Transverse colon (tissue), 4 donors: ENCODE data around the gene NAA15. TPM values are rescaled to one million over a fixed set of nuclear protein-coding genes. Genes with fewer than 3 reads are reported as not detected.
"Not testable (repeated sequence)": the region's sequence is repeated elsewhere in the genome, so short reads cannot be mapped to it uniquely, and the experiment has no call there.

Experiments
- DNase-seq: peaks from one replicate; pipeline ENCODE4 v3.0.0-alpha.2; 2019
- H3K27ac ChIP-seq, 4 donors: fragments of 200-600 bp; sonication (generic); 2 replicates each; pipeline ENCODE4 v1.5.1; 2016 to 2018; ENCODE audit warnings: inconsistent platforms in 4 of 4
- H3K27me3 ChIP-seq: fragments of 200-600 bp; sonication (generic); 2 replicates; pipeline ENCODE4 v1.5.1; 2017; ENCODE audit warnings: inconsistent platforms
- H3K36me3 ChIP-seq, 4 donors: fragments of 200-600 bp; sonication (generic); 2 replicates each; pipeline ENCODE4 v1.5.1; 2017 to 2019; ENCODE audit warnings: inconsistent platforms in 4 of 4
- H3K4me1 ChIP-seq, 4 donors: fragments of 200-600 bp; sonication (generic); 2 replicates each; pipeline ENCODE4 v1.5.1; 2017 to 2020; ENCODE audit warnings: inconsistent platforms in 4 of 4
- H3K4me3 ChIP-seq, 4 donors: fragments of 200-600 bp; sonication (generic); 1 replicate in 1 of 4; 2 replicates in 3 of 4; pipeline versions ENCODE4 v1.5.1 to v1.6.1; 2017 to 2019; ENCODE audit warnings: inconsistent platforms in 4 of 4
- H3K9me3 ChIP-seq, 2 donors: fragments of 200-600 bp; sonication (generic); 2 replicates each; pipeline ENCODE4 v1.5.1; 2017 to 2019; ENCODE audit warnings: inconsistent platforms in 2 of 2
- CTCF ChIP-seq, 5 experiments: fragments of 200-600 bp in 3 of 5; fragments of 450-650 bp in 2 of 5; sonication (generic) in 3 of 5; IDR thresholded peaks; 1 replicate in 2 of 5; 2 replicates in 3 of 5; pipeline ENCODE4 v1.5.1; 2016 to 2017; ENCODE audit warnings: antibody characterized with exemption in 5 of 5, inconsistent platforms in 3 of 5, mild to moderate bottlenecking in 2 of 5, moderate library complexity in 1 of 5
- EP300 ChIP-seq: sonication (generic); formaldehyde crosslinking; IDR thresholded peaks from one replicate; pipeline ENCODE4 v1.6.1; 2017; ENCODE audit warnings: antibody characterized with exemption, low read depth
- POLR2A ChIP-seq: fragments of 450-650 bp; IDR thresholded peaks from one replicate; pipeline ENCODE4 v1.6.1; 2016; ENCODE audit warnings: antibody characterized with exemption, mild to moderate bottlenecking, moderate library complexity
- POLR2AphosphoS5 ChIP-seq, 3 donors: sonication (generic); formaldehyde crosslinking; IDR thresholded peaks; one replicate each; pipeline ENCODE4 v1.6.1; 2016; ENCODE audit warnings: antibody characterized with exemption in 3 of 3
- WGBS, 2 donors: methylation state at CpG; one replicate each; pipeline ENCODE4 v1.1.5; 2018; ENCODE audit warnings: low coverage in 1 of 2; 5-methylcytosine and 5-hydroxymethylcytosine counted together
- in situ Hi-C, 4 donors: fragments of 200-750 bp; cut with MboI; loops; one replicate each; pipeline versions ENCODE4 v1.15.0 to v1.15.1; 2017; ENCODE audit warnings: low sequenced_read_pairs in 3 of 4, low pct_ligation_motif_present in 1 of 4, low pct_unique_long_range_greater_than_20kb in 1 of 4
- intact Hi-C: fragments of 100-400 bp; cut with DNase I; formaldehyde crosslinking; loops from one replicate; pipeline ENCODE4 v1.15.1; 2023; ENCODE audit warnings: low total_unique reads
- total RNA-seq, 4 donors: library from RNA; depleted of rRNA; stranded (reverse); fragments of >200 nt; gene quantifications; one replicate each; pipeline ENCODE4 v1.1.0, GENCODE V29; 2016

NAA15 gene
- total RNA-seq, 4 donors from 2014 or later = 5.0 to 23.7 (median 10.1) TPM

- Histone ChIP-seq H3K4me3 (no peak overlapping the region), H3K27me3 (no peaks in the 10 kb centered on the region), H3K27ac (no peak overlapping the region), H3K36me3 (no peaks in the 10 kb centered on the region), H3K4me1 (peaks cover 15 to 40% (median 17%) of the 10 kb centered on the region in 4 donors), H3K9me3 (no peaks in the 10 kb centered on the region)
- no peak for TF ChIP-seq EP300
- TF ChIP-seq CTCF (IDR thresholded peaks at IDR 0.05) = no peak
- TF ChIP-seq POLR2A = no peak
- no peak for TF ChIP-seq POLR2AphosphoS5 (IDR thresholded peaks at IDR 0.05)
- in situ Hi-C loops (no loop called here), intact Hi-C loops (no loop called here)
- no peak for DNase-seq
- WGBS, 2 donors = 100% methylated on average over 1 of the region's 1 CpG; no CpG with 5 or more reads in 1 of the 2 donors
These were observed 157.2 kb downstream of the NAA15 start for GRCh38 chr4:139458543-139458942.

- Histone ChIP-seq H3K9me3 (no peaks in the 10 kb centered on the region), H3K27ac (no peak overlapping the region), H3K4me1 (peaks cover 15 to 40% (median 17%) of the 10 kb centered on the region in 4 donors), H3K27me3 (no peaks in the 10 kb centered on the region), H3K4me3 (no peak overlapping the region), H3K36me3 (no peaks in the 10 kb centered on the region)
- TF ChIP-seq EP300 (no peak), POLR2AphosphoS5 (IDR thresholded peaks at IDR 0.05) (no peak), POLR2A (no peak), CTCF (IDR thresholded peaks at IDR 0.05) (no peak)
- intact Hi-C loops (no loop called here), in situ Hi-C loops (no loop called here)
- DNase-seq = no peak
- WGBS, 2 donors = 79 to 80% methylated on average over 2 to 3 of the region's 3 CpGs
These were observed 157.7 kb downstream of the NAA15 start for GRCh38 chr4:139458999-139459398.

GRCh38 chr4:139460565-139460964, 159.3 kb downstream of the NAA15 start:
- Histone ChIP-seq H3K27me3 (no peaks in the 10 kb centered on the region), H3K27ac (no peak overlapping the region), H3K36me3 (no peaks in the 10 kb centered on the region), H3K9me3 (no peaks in the 10 kb centered on the region), H3K4me3 (no peak overlapping the region), H3K4me1 (peaks cover 8 to 30% (median 9%) of the 10 kb centered on the region in 4 donors)
- no peak for DNase-seq
- WGBS, 2 donors = 89 to 97% methylated on average over 3 of the region's 3 CpGs
- TF ChIP-seq POLR2AphosphoS5 (IDR thresholded peaks at IDR 0.05) (no peak), POLR2A (no peak), CTCF (IDR thresholded peaks at IDR 0.05) (no peak), EP300 (no peak)
- intact Hi-C loops (no loop called here), in situ Hi-C loops (no loop called here)

- 82 to 100% methylated on average over 2 to 5 of the region's 5 CpGs for WGBS, 2 donors
- Histone ChIP-seq H3K27me3 (no peaks in the 10 kb centered on the region), H3K4me3 (no peak overlapping the region), H3K9me3 (no peaks in the 10 kb centered on the region), H3K36me3 (no peaks in the 10 kb centered on the region), H3K4me1 (peaks cover 3 to 24% (median 4%) of the 10 kb centered on the region in 4 donors), H3K27ac (no peak overlapping the region)
- DNase-seq = no peak
- TF ChIP-seq POLR2AphosphoS5 (IDR thresholded peaks at IDR 0.05) (no peak), POLR2A (no peak), EP300 (no peak), CTCF (IDR thresholded peaks at IDR 0.05) (no peak)
- in situ Hi-C loops (no loop called here), intact Hi-C loops (no loop called here)
These were observed 159.8 kb downstream of the NAA15 start for GRCh38 chr4:139461022-139461628.

- in situ Hi-C loops, H3K36me3 ChIP-seq, H3K27ac ChIP-seq, H3K27me3 ChIP-seq, H3K9me3 ChIP-seq, DNase-seq, intact Hi-C loops, H3K4me1 ChIP-seq, H3K4me3 ChIP-seq: not testable (repeated sequence)
- 98 to 100% methylated on average over 2 to 5 of the region's 5 CpGs for WGBS, 2 donors
These were observed 163.2 kb downstream of the NAA15 start for GRCh38 chr4:139464512-139464911.
